H1 (cell line): Measurements from ENCODE around the gene RERG. TPM values are rescaled to one million over a fixed set of nuclear protein-coding genes. Genes with fewer than 3 reads are reported as not detected.
A peak's percentile ranks its signal among the peaks of the same experiment; 100 is the strongest.

ENCODE experiments used
- ASH2L ChIP-seq: fragments of 200-600, 300-600 bp; sonication (generic); IDR thresholded peaks from one replicate; pipeline ENCODE4 v1.7.1; 2017; ENCODE audit warnings: low read length
- BACH1 ChIP-seq: IDR thresholded peaks from 2 replicates; pipeline ENCODE4 v1.6.1; 2012; ENCODE audit warnings: low read length, improper control_type of control experiment
- CREB1 ChIP-seq: IDR thresholded peaks from 2 replicates; pipeline ENCODE4 v1.6.1; 2012; ENCODE audit warnings: inconsistent platforms
- CTCF ChIP-seq, 3 experiments: IDR thresholded peaks; 1 replicate in 2 of 3; 2 replicates in 1 of 3; pipeline versions ENCODE4 v1.5.1 to v1.6.1; 2011; ENCODE audit warnings: low read length in 3 of 3, mild to moderate bottlenecking in 3 of 3, inconsistent platforms in 2 of 3, low read depth in 1 of 3, moderate library complexity in 1 of 3; ENCODE audit not compliant: insufficient read depth in 1 of 3; ENCODE audit errors: control extremely low read depth in 1 of 3
- HDAC2 ChIP-seq, 2 experiments: fragments of 300-600 bp in 1 of 2; sonication (generic) in 1 of 2; IDR thresholded peaks; 2 replicates each; pipeline ENCODE4 v1.6.1; 2011 to 2012; ENCODE audit warnings: low read depth in 2 of 2, low read length in 2 of 2, mild to moderate bottlenecking in 2 of 2, moderate library complexity in 2 of 2, borderline replicate concordance in 1 of 2, inconsistent platforms in 1 of 2
- KDM4A ChIP-seq: IDR thresholded peaks from one replicate; pipeline ENCODE4 v1.7.1; 2012; ENCODE audit warnings: low read depth, mild to moderate bottlenecking, moderate library complexity, low read length, inconsistent platforms; ENCODE audit not compliant: severe bottlenecking
- NANOG ChIP-seq: IDR thresholded peaks from 2 replicates; pipeline ENCODE4 v1.6.1; 2011; ENCODE audit warnings: low read length, low read depth, mild to moderate bottlenecking, inconsistent platforms; ENCODE audit not compliant: insufficient read depth, poor library complexity, severe bottlenecking
- NRF1 ChIP-seq: IDR thresholded peaks from 2 replicates; pipeline ENCODE4 v1.6.1; 2011; ENCODE audit warnings: mild to moderate bottlenecking, low read depth, low read length, improper control_type of control experiment
- PHF8 ChIP-seq: fragments of 200-600 bp; sonication (generic); conservative IDR thresholded peaks from 2 replicates; pipeline ENCODE4 v1.7.1; 2012; ENCODE audit warnings: low read depth, mild to moderate bottlenecking, inconsistent platforms, low read length, moderate library complexity
- RBBP5 ChIP-seq: IDR thresholded peaks from 2 replicates; pipeline ENCODE4 v1.7.1; 2012; ENCODE audit warnings: low read depth, mild to moderate bottlenecking, inconsistent platforms, low read length, moderate library complexity, borderline replicate concordance
- YY1 ChIP-seq: IDR thresholded peaks from 2 replicates; pipeline ENCODE4 v1.6.1; 2011; ENCODE audit warnings: low read depth, mild to moderate bottlenecking, low read length
- polyA plus RNA-seq, 7 experiments: library from polyadenylated mRNA; depleted of rRNA in 3 of 7; stranded (reverse) in 5 of 7; unstranded in 2 of 7; fragments of >200 nt in 5 of 7; fragments of 200-250 nt in 2 of 7; gene quantifications; 1 replicate in 5 of 7; 2 replicates in 1 of 7; 4 replicates in 1 of 7; pipeline versions ENCODE4 v1.2.1 to v1.2.3, GENCODE V29; 2011 to 2013; ENCODE audit warnings: missing spikeins in 2 of 7, mixed read lengths in 2 of 7
- total RNA-seq: library from RNA; stranded (reverse); fragmentation: NEBNext Ultra II Directional; extraction: Animal tissue kit (Norgen Biotek cat#: 25700); gene quantifications from 2 replicates; pipeline ENCODE4 v1.2.1, GENCODE V29; 2021
- TF ChIP-seq, protein P1 (sequence below): IDR thresholded peaks from 2 replicates; pipeline ENCODE4 v1.6.1; 2012; ENCODE audit warnings: inconsistent platforms

RERG gene
- total and polyA plus RNA-seq, 2 of the 8 experiments (the other 6 are each of a cell fraction or from before 2014, with no cell fraction given), result 0.12 to 0.86 TPM

GRCh38 chr12:15220915-15221885 lies at the start of gene RERG (continued):
- TF ChIP-seq, protein P1, sequence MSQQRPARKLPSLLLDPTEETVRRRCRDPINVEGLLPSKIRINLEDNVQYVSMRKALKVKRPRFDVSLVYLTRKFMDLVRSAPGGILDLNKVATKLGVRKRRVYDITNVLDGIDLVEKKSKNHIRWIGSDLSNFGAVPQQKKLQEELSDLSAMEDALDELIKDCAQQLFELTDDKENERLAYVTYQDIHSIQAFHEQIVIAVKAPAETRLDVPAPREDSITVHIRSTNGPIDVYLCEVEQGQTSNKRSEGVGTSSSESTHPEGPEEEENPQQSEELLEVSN, result peak; percentile 95
- TF ChIP-seq HDAC2 (IDR thresholded peaks at IDR 0.05; ENCODE audit: borderline replicate concordance in 1 of 2, low read depth in 2 of 2, low read length in 2 of 2) (peak in 1 of 2 experiments; percentile 94; a peak in 2 of 4 replicates), KDM4A (peak; percentile 83), BACH1 (peak; percentile 77), CTCF (IDR thresholded peaks at IDR 0.05; ENCODE audit: control extremely low read depth in 1 of 3, insufficient read depth in 1 of 3, low read depth in 1 of 3, low read length in 3 of 3) (peak; percentile 89 to 99 (median 93)), CREB1 (peak; percentile 19), PHF8 (no peak), ASH2L (peak; percentile 94), NRF1 (no peak), NANOG (peak; percentile 6), YY1 (peak; percentile 58; the same call in 1 of the 2 replicates), RBBP5 (peak; percentile 86)
